ENCODE data around the gene EXOC6B.

DNA sequence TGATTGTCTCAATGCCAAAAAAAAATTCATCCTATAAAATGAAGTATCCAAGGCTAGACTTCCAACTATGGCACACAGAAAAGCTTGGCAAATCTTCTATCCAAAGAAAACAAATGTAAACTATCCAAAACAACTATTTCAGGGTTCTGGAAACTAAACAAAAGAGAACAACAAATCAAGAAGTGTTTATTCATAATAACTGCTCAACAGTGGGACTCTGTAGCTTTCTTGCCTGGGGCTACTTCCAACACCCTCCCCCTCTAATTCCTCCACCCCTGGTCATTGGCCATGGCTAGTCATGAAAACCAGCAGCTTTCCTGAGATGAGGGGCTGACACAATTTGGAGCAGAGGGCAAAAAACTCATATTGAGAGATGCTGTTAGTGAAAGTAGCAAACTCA is 107.0 kb downstream of the EXOC6B start:
- no peak for TF ChIP-seq ATF1 (CRISPR knock-in tag; IDR thresholded peaks at IDR 0.05)
- TF ChIP-seq, protein P1, sequence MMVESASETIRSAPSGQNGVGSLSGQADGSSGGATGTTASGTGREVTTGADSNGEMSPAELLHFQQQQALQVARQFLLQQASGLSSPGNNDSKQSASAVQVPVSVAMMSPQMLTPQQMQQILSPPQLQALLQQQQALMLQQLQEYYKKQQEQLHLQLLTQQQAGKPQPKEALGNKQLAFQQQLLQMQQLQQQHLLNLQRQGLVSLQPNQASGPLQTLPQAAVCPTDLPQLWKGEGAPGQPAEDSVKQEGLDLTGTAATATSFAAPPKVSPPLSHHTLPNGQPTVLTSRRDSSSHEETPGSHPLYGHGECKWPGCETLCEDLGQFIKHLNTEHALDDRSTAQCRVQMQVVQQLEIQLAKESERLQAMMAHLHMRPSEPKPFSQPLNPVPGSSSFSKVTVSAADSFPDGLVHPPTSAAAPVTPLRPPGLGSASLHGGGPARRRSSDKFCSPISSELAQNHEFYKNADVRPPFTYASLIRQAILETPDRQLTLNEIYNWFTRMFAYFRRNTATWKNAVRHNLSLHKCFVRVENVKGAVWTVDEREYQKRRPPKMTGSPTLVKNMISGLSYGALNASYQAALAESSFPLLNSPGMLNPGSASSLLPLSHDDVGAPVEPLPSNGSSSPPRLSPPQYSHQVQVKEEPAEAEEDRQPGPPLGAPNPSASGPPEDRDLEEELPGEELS (CRISPR knock-in tag; IDR thresholded peaks at IDR 0.05), result no peak
- TF ChIP-seq FOXK1 (CRISPR knock-in tag; IDR thresholded peaks at IDR 0.05), result no peak
